GM19328 (cell line): ENCODE results near the gene BCAR3.
"Not testable (repeated sequence)": the region's sequence is repeated elsewhere in the genome, so short reads cannot be mapped to it uniquely, and the experiment has no call there.

Experiments used
- ATAC-seq: cut with Tn5 transposase; IDR thresholded peaks from one replicate; pipeline ENCODE4 v1.9.1; 2021; ENCODE audit warnings: mild to moderate bottlenecking, moderate library complexity; ENCODE audit not compliant: unreplicated experiment

Gene BCAR3

GRCh38 chr1:93671099-93671621, 10.5 kb downstream of the BCAR3 start:
- ATAC-seq, result no peak

GRCh38 chr1:93670141-93670540, 11.5 kb downstream of the BCAR3 start:
- ATAC-seq, result no peak

- no peak for ATAC-seq
Observed at GRCh38 chr1:93669369-93669768, 12.3 kb downstream of the BCAR3 start.

- no peak for ATAC-seq
Observed at GRCh38 chr1:93668951-93669350, 12.7 kb downstream of the BCAR3 start.

- no peak for ATAC-seq
Observed at GRCh38 chr1:93668121-93668520, 13.5 kb downstream of the BCAR3 start.

GRCh38 chr1:93667642-93668041, 14.0 kb downstream of the BCAR3 start:
- no peak for ATAC-seq

GRCh38 chr1:93666613-93667384, 14.8 kb downstream of the BCAR3 start:
- no peak for ATAC-seq

- ATAC-seq, result no peak
Observed at GRCh38 chr1:93665015-93665414, 16.6 kb downstream of the BCAR3 start.

- ATAC-seq, result no peak
Observed at GRCh38 chr1:93663208-93663614, 18.4 kb downstream of the BCAR3 start.

GRCh38 chr1:93662481-93663207, 19.0 kb downstream of the BCAR3 start:
- no peak for ATAC-seq

- ATAC-seq, result no peak
Observed at GRCh38 chr1:93661829-93662474, 19.7 kb downstream of the BCAR3 start.

- not testable (repeated sequence) for ATAC-seq
Observed at GRCh38 chr1:93661341-93661740, 20.3 kb downstream of the BCAR3 start.

GRCh38 chr1:93659822-93660503, 21.7 kb downstream of the BCAR3 start:
- ATAC-seq, result no peak

- ATAC-seq, result no peak
Observed at GRCh38 chr1:93658188-93658587, 23.4 kb downstream of the BCAR3 start.

- no peak for ATAC-seq
Observed at GRCh38 chr1:93656491-93656890, 25.1 kb downstream of the BCAR3 start.

- no peak for ATAC-seq
Observed at GRCh38 chr1:93653656-93654055, 28.0 kb downstream of the BCAR3 start.

- no peak for ATAC-seq
Observed at GRCh38 chr1:93652323-93652949, 29.2 kb downstream of the BCAR3 start.

- no peak for ATAC-seq
Observed at GRCh38 chr1:93651695-93652094, 29.9 kb downstream of the BCAR3 start.

- ATAC-seq, result not testable (repeated sequence)
Observed at GRCh38 chr1:93650159-93650558, 31.5 kb downstream of the BCAR3 start.

- ATAC-seq, result no peak
Observed at GRCh38 chr1:93649231-93649630, 32.4 kb downstream of the BCAR3 start.

- ATAC-seq, result no peak
Observed at GRCh38 chr1:93648656-93649055, 33.0 kb downstream of the BCAR3 start.
